ENCODE measurements around the gene OR10K2. TPM values are rescaled to one million over a fixed set of nuclear protein-coding genes. Genes with fewer than 3 reads are reported as not detected.

Gene OR10K2
- total and polyA plus RNA-seq, 2 of the 13 experiments (the other 11 are each of a cell fraction or from before 2014, with no cell fraction given): not detected

GRCh38 chr1:158425027-158425426 is 1.0 kb downstream of the OR10K2 start:
- Histone ChIP-seq H3K4me3 (replicated peaks in 1 of 3; ENCODE audit: insufficient read depth in 1 of 3, low read depth in 2 of 3, low read length in 3 of 3) (no peak overlapping the region), H2AFZ (ENCODE audit: low read length) (no peak overlapping the region), H3K36me3 (replicated peaks in 1 of 2; ENCODE audit: control insufficient read depth in 1 of 2, insufficient read depth in 2 of 2, low read length in 2 of 2) (no peaks in the 10 kb centered on the region), H3K4me2 (ENCODE audit: low read depth, low read length) (no peak overlapping the region), H3K79me2 (ENCODE audit: insufficient read depth, low read length) (no peaks in the 10 kb centered on the region), H4K20me1 (ENCODE audit: insufficient read depth, low read length) (no peaks in the 10 kb centered on the region), H3K4me1 (ENCODE audit: insufficient read depth, low read length) (no peaks in the 10 kb centered on the region), H3K27me3 (ENCODE audit: control insufficient read depth in 1 of 2, insufficient read depth in 2 of 2, low read length in 2 of 2) (no peaks in the 10 kb centered on the region), H3K9me3 (ENCODE audit: low read length) (peaks cover 50% of the 10 kb centered on the region), H3K9ac (ENCODE audit: insufficient read depth, low read depth, low read length) (no peak overlapping the region), H3K27ac (ENCODE audit: extremely low read length, insufficient read depth, low read length) (no peak overlapping the region)
- DNase-seq (ENCODE audit: low spot score) (no peak), ATAC-seq (no peak), FAIRE-seq (no peak)
- intact Hi-C loops (cut with micrococcal nuclease; ENCODE audit: unreplicated experiment) (no loop called here), in situ Hi-C loops (cut with HindIII; ENCODE audit: extremely low pct_ligation_motif_present, low pct_unique_long_range_greater_than_20kb) (no loop called here)
- TF ChIP-seq ZNF557 (CRISPR knock-in tag; IDR thresholded peaks at IDR 0.05) (no peak), PAF1 (CRISPR knock-in tag; IDR thresholded peaks at IDR 0.05) (no peak), CEBPG (CRISPR knock-in tag; IDR thresholded peaks at IDR 0.05) (no peak)
- ChIA-PET POLR2A (no interaction called here), CTCF (ENCODE audit: low intra/inter-chr PET ratio, low total read pairs) (no interaction called here)
- no TSS peak for BruUV-seq (replicated peaks)

- H3K4me1 ChIP-seq (ENCODE audit: insufficient read depth, low read length): no peaks in the 10 kb centered on the region
- no peaks in the 10 kb centered on the region for H3K79me2 ChIP-seq (ENCODE audit: insufficient read depth, low read length)
- peaks cover 56% of the 10 kb centered on the region for H3K9me3 ChIP-seq (ENCODE audit: low read length)
- ChIA-PET CTCF (ENCODE audit: low intra/inter-chr PET ratio, low total read pairs) (no interaction called here), POLR2A (no interaction called here)
- ATAC-seq (no peak), DNase-seq (ENCODE audit: low spot score) (no peak), FAIRE-seq (no peak)
- intact Hi-C loops (cut with micrococcal nuclease; ENCODE audit: unreplicated experiment): no loop called here
- no TSS peak for BruUV-seq (replicated peaks)
- no peak overlapping the region for H3K4me2 ChIP-seq (ENCODE audit: low read depth, low read length)
- H3K36me3 ChIP-seq (replicated peaks in 1 of 2; ENCODE audit: control insufficient read depth in 1 of 2, insufficient read depth in 2 of 2, low read length in 2 of 2): no peaks in the 10 kb centered on the region
- no peak overlapping the region for H3K4me3 ChIP-seq (replicated peaks in 1 of 3; ENCODE audit: insufficient read depth in 1 of 3, low read depth in 2 of 3, low read length in 3 of 3)
- no peak overlapping the region for H3K27ac ChIP-seq (ENCODE audit: extremely low read length, insufficient read depth, low read length)
- H3K9ac ChIP-seq (ENCODE audit: insufficient read depth, low read depth, low read length): no peak overlapping the region
- H2AFZ ChIP-seq (ENCODE audit: low read length): no peak overlapping the region
- TF ChIP-seq HIVEP1 (CRISPR knock-in tag; IDR thresholded peaks at IDR 0.05) (no peak), SKIL (CRISPR knock-in tag; IDR thresholded peaks at IDR 0.05; ENCODE audit: borderline replicate concordance) (no peak), ZNF577 (CRISPR knock-in tag; IDR thresholded peaks at IDR 0.05; ENCODE audit: borderline replicate concordance, low read depth) (no peak), BHLHE40 (IDR thresholded peaks at IDR 0.05; ENCODE audit: low read length) (no peak), SETDB1 (CRISPR knock-in tag; IDR thresholded peaks at IDR 0.05; ENCODE audit: borderline replicate concordance) (no peak), TBP (CRISPR knock-in tag; IDR thresholded peaks at IDR 0.05) (no peak)
- in situ Hi-C loops (cut with HindIII; ENCODE audit: extremely low pct_ligation_motif_present, low pct_unique_long_range_greater_than_20kb): no loop called here
- no peaks in the 10 kb centered on the region for H4K20me1 ChIP-seq (ENCODE audit: insufficient read depth, low read length)
- H3K27me3 ChIP-seq (ENCODE audit: control insufficient read depth in 1 of 2, insufficient read depth in 2 of 2, low read length in 2 of 2): no peaks in the 10 kb centered on the region
Measured at GRCh38 chr1:158422212-158422611, 3.8 kb downstream of the OR10K2 start.
